ENCODE measurements around the gene SLC11A1. TPM values are rescaled to one million over a fixed set of nuclear protein-coding genes. Genes with fewer than 3 reads are reported as not detected.

The SLC11A1 gene
- total RNA-seq = under 0.01 and 0.20 TPM in 2 replicates

GRCh38 chr2:218381916-218382366 is at the start of gene SLC11A1:
SLC11A1 (plus strand) TSS chr2:218382273; CDS start chr2:218382369, 96 bp downstream.

GRCh38 chr2:218399391-218400166 is 17.5 kb downstream of the SLC11A1 start, which contains the start of gene CTDSP1:
CTDSP1 (plus strand) TSS chr2:218399868; CDS start chr2:218400091, 223 bp downstream.

DNA sequence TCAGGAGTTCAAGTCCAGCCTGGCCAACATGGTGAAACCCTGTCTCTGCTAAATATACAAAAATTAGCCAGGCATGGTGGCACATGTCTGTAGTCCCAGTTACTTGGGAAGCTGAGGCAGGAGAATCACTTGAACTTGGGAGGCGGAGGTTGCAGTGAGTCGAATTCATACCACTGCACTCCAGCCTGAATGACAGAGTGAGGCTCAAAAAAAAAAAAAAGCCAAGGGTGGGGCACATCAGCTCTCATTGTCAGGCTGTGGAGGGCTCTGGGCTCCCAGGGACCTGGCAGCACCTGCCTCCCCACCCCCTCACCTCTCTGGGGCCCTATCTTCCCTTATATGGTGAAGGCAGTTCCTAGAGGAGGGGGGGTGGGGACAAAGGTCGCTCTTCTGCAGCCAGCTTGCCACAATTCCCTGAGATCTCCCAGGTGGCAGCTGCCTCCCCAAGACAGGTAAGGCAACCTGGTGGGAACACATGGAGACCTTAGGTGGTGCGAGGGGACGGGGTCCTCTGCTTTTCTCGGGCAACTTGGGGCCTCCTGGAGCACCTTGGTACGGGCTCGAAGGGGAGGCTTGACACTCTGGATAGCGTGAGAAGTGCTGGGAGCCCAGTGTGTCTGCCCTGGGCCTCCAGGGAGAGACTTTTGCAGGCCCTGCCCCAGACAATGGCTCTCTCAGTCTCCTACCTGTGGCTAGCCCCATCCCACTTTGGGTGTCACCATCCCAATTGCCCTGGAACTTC is 36.8 kb downstream of the SLC11A1 start, which contains the start of gene VIL1:
TSS of gene VIL1 (plus strand) at position 407 of the 742 bp plus-strand sequence. CDS start 4,656 bp downstream, outside the sequence.

Small RNAs within 50 kb of the gene (small RNA-seq; reads per million reads assigned to genes)
- gene MIR26B = 592 reads per million, percentile 99 among the genes with 10 or more reads in this experiment
- not detected for gene MIR6810

Other genes with a start within 250 kb of the SLC11A1 start
- not detected in 2 replicates for gene CXCR1, start 215.3 kb upstream of the SLC11A1 start, total RNA-seq
- gene ARPC2, start 165.1 kb upstream of the SLC11A1 start, total RNA-seq = 299 and 362 TPM in 2 replicates
- 0.20 TPM in 1 of 2 replicates, not detected in the other for gene GPBAR1, start 121.3 kb upstream of the SLC11A1 start, total RNA-seq
- 108 and 115 TPM in 2 replicates for gene AAMP, start 112.1 kb upstream of the SLC11A1 start, total RNA-seq
- 17.8 and 28.3 TPM in 2 replicates for gene PNKD, start 111.8 kb upstream of the SLC11A1 start, total RNA-seq
- 125 and 138 TPM in 2 replicates for gene TMBIM1, start 89.8 kb upstream of the SLC11A1 start, total RNA-seq
- gene CATIP, start 25.4 kb upstream of the SLC11A1 start, total RNA-seq = not detected in 2 replicates
- gene CTDSP1, start 17.6 kb downstream of the SLC11A1 start, total RNA-seq = 46.7 and 54.5 TPM in 2 replicates
- gene VIL1, start 36.9 kb downstream of the SLC11A1 start, total RNA-seq = under 0.01 TPM in 1 of 2 replicates, not detected in the other
- 11.3 and 17.6 TPM in 2 replicates for gene USP37, start 186.1 kb downstream of the SLC11A1 start, total RNA-seq
- 55.1 and 77.6 TPM in 2 replicates for gene CNOT9, start 186.6 kb downstream of the SLC11A1 start, total RNA-seq
- gene PLCD4, start 225.6 kb downstream of the SLC11A1 start, total RNA-seq = 2.2 and 2.6 TPM in 2 replicates